GM21390 (cell line): ENCODE results near the gene PTPRM.

Source experiments
- ATAC-seq: cut with Tn5 transposase; IDR thresholded peaks from one replicate; pipeline ENCODE4 v1.9.1; 2021; ENCODE audit not compliant: unreplicated experiment

The PTPRM gene

DNA sequence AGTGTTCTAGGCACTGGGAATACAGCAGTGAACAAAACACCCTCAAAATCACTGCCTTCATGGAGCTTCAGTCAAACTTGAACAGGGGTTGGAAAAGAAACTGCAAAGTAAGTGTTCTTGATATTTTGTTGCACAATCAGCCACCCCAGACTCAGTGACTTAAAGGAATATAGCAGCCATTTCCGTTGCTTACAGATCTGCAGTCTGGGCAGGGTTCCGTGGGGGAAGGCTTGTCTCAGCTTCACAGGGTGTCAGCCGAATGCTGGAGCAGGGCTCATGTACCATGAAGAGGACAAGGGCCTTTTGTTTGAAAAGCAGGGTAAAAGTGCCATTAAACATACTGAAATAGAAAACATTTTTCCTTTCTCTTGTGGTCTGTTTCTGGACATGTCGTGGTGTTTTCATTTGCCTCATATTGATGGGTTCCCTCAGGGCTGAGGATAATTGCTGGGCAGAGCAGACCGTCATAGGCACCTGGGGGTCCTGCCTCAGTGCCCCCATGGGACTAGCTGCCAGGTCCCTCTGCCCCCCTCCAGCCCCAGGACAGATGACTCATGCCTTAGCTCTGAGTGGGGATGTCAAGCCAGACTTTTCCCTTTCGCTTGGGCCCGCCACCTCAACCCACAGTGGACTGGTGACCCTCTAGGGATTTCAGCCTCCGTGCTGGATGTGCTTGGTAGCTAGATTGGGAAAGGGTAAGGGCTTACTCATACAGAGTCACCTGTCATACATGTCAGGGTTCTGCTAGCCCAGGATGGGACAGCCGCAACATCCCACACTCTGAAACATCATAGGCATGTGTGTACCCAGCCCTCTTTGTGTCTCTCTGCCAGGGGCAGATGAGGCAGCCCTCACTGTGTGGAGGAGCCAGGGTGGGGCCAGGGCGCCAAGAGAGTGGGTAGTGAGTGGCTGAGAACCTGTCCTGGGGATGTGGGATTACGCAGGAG, 96.5 kb downstream of the PTPRM start:
- no peak for ATAC-seq

DNA sequence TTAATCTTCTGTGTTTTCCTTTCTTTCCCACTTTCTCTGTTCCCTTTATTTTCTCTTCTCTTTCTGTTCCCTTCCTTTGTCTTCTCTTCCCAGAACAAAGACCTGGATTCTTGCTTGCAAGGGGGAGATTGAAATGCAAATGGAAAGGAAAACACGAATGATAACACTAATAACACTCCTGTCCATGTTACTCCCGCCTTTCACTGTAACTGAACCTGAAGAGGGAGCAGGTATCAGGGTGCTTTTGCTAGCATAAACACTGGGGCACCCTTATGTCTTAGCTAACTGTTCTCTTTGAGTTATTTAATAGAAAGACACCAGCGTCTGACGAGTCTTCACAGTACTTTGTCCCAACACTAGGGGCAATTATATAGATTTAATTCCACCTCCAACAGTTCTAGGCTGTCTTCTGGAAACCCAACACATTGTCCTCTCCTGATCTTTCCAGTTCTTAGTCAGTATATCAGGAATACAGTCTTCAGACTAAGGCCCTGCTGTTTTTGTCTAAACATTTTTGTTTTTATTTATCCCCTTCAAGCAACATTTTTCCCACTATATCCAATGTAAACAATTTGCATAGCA, 99.2 kb downstream of the PTPRM start:
- no peak for ATAC-seq

DNA sequence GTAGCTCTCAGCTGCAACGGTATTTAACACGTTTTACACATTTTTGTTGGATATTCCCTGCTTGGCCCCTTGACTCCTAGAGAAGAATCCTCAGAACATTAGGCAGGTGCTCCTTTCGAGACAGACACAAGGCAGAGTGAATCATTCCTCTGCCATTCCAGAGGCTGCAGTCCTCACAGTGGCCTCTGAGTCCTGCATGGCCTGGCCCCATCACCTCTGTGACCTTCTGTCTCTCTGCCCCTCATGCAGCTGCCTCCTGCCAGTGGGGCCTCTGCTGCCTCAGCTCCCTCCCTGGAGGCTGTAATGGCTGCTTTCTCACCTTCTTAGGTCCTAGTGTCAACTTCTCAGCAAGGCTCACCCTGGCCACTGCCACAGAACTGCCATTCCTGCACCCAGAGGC, 101.3 kb downstream of the PTPRM start:
- ATAC-seq: no peak

DNA sequence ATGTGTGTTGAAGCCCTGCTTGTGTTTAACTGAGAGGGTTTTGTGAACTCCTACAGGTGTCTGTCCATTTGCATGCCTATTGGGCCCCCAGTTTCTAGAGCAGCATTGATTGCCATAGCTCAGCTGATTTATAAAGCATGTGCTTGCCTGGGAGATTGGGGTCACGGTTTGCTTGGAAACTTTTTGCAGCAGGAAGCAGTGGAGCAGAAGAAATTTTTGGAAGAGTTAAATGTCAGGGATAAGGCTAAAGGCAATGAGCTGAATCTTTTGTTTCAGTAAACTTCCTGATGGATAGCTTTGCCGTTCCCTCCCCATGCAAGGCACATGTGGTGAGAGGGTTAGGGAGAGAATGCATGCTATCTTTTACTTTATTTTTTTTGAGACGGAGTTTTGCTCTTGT, 102.2 kb downstream of the PTPRM start:
- ATAC-seq: no peak

DNA sequence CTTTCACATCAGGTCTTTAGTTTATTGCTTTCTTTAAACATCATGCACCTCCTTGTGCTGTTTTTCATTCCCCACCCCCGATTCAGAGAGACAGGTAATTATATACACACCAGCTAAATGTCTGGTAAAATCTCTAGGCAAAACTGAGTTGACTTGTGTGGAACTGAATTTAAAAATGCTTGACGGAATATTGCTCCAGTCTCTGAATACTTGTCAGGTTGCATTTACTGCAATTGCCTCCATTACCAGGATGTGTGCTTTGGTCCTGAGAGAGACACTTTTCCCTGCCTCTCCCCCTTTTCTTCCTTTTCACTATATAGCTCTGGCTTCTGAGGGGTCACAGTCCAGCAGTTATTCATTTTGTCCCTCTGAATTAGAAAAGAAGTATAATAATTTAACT, 104.0 kb downstream of the PTPRM start:
- no peak for ATAC-seq

DNA sequence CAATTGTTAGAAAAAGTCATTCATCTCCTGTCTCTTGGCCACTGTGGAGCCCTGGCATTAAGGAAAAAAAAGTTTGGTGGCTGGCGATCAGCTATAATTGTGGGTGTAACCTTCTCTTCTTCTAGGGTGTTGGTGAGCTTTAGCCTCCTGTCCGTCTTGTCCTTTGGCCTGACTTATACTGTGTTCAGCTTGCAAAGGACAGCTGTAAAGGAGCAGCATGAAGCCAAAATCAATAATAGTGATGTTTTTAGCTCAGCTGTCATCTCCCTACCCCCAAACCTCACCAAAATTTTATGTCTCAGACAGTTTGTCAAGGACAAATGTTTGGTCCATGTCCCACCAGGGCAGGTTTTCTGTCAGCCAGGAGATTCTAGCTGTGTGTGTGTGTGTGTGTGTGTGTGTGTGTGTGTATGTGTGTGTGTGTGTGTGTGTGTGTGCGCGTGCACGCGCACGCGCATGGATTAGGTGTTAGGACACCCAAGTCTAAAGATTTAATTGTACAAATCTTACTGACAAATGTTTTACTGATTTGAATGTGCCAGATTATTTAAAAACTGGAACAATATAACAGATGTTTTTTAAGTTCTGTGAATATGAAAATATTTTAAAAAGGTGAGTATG, 109.2 kb downstream of the PTPRM start:
- no peak for ATAC-seq

DNA sequence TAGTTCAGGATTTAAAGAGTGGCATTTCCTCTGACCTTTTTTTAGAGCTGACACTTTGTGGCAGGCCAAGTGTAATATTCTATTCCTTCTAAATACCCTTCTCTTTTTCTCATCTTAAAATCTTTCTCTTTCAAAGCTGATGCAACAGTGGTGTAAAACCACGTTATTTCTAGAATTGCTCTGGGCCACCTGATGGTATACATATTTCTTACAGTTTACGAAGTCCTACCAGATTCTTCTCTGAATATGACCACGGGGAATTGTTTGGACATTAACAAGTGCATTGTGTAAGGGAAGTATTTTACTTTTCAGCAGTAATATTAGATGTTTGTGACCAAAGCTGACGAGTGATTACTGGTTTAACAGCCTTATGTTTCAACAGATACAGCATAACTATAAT, 109.9 kb downstream of the PTPRM start:
- ATAC-seq: no peak

DNA sequence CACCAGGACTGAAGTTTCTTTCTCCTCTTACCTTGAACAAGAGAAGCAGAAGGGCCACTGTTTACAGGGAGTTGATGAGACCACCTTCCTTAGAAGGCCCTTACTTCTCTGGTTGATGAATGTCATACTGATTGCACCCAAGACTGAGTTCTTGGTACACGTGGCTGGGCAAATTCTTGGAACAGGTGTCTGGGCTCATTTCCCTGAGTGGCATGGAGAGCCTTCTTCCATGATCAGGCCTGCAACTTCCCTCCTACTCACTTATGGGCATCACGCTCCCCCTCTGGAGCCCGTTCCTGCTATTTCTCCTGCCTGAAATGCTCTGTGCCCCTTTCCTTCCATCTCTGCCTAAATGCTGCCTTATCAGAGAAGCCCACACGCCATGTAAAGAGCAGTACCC, 110.3 kb downstream of the PTPRM start:
- no peak for ATAC-seq

DNA sequence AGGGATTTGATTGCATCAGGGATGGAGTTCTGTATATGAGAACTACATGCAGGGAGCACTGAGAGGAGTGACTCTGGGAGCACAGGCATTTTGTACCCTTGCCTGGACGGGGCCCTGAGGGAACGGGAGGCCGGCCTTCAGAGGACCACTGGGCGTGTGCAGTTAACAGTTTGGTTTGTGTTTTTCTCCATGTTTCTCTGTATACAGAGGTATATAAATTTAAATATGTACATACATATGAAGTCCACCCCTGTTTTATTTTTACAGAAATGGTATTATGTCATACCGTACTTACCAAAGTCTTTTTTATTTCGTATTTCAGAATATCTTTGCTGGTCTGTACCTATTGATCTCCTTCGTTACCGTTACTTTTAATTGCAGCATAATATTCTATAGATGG, 111.3 kb downstream of the PTPRM start:
- ATAC-seq: no peak

DNA sequence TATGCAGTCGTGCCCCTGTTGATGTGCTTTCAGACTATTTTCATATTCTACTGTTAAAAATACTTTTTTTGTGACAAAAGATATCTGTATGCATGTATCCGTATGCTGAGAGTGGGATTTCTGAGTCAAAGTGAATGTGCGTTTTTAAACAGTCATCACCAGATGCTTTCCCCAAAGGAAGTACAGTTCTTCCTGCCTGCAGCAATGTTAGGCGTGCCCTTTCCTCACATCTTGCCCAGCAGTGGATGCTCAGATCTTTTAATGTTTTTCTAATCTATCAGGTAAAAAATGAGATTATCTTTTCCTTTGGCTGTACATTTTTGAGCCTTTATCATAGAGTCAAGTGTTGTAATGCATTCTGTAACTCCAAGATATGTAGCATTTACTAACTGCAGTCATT, 111.7 kb downstream of the PTPRM start:
- no peak for ATAC-seq

DNA sequence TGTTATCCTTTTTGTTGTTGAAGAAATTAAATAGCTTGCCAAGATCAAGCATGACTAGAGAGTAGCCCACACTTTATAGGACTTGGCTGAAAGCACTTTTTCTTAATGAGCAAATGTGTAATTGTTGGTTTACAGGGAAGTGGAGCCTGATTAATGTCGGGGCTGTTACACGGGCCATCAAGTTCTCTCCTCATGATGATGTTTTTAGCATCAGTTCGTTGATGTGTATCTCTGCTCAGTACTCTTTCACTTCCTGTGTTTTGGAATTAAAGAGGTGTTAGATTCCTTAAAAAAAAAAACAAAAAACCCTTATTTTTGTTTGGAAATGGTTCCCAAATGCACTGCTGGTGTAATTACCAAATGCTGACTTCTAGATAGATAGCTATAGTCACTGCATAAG, 114.2 kb downstream of the PTPRM start:
- ATAC-seq: no peak

DNA sequence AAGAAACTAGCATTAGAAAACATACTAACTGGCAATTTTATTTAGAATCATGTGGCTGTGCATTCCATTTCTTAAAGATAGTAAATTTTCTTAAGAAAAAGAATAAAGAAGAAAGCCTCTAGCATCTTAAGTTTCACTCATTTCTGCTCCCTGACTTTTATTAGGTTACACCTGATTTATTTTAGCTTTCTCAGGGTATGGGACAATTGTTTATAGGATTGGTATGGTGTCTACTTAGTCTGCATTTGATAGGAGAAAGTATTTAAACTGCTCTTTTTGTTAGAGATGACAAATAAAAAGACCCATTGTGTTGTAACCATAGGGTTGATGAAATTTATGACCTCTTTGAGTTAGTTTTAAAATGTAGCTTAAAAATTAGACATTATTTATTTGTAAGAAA, 115.2 kb downstream of the PTPRM start:
- no peak for ATAC-seq

DNA sequence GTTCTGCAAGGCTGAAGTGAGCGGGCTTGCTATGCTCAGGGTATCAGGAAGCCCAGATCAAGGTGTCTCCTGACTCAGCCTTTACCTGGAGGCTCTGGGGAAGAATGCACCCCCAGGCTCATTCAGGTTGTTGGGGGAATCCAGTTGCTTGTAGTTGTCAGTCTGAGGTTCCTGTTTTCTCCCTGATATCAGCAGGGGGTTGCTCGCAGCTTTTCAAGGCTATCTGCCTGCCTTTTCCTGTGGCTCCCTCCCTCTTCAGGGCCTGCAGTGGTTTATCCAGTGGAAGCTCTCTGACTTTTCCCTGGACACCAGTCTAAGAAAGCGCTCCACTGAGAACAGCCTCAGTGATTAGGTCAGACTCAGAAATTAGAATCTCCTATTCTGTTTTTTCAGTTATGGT, 116.6 kb downstream of the PTPRM start:
- ATAC-seq: no peak

DNA sequence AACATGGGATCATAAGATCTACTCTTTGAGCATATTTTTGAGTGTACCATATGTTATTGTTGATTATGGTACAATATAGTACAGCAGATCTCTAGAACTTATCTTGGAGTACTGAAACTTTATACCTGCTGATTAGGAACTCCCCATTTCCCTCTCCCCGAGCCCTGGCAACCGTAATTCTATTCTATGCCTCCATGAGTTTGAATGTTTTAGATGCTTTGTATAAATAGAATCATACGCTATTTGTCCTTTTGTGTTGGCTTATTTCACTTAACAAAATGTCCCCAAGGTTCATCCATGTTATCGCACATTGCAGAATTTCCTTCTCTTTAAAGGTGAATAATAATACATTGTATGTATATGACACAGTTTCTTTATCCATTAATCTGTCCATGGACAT, 117.2 kb downstream of the PTPRM start:
- no peak for ATAC-seq

DNA sequence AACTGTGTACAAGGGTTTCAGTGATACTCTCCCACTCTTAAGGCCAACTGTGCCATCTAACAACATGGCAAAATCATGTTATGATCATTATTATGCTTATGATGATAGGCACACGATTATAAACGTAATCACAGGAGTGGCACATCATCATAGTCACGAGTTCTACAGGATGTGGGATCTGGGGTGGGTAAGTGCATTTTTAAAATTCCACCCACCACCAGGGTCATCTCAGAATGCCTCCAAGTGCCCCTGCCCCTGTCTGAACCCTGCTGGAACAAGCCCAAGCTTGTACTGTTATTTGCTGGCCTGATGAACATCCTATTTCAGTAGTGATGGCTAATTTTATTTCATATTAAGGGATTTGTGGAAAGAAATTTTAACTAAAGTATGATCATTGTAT, 117.8 kb downstream of the PTPRM start:
- ATAC-seq: no peak

DNA sequence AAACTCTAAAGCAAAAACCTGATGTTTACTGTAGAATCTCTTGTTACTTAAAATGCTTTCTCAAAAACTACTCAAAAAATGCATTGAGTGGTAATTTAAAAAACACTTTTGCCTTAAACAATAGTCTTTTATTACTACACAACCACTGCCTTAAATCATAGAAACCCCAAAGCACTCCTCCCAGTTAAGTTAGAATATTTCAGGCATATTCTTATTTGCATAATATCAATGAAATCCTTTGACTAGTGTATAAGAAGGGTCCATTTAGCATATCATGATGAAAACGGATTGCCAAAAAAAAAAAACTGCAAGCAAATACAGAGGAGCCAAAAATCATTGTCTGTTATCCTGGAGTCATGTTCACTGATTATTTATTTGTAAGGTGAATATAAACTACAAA, 119.2 kb downstream of the PTPRM start:
- ATAC-seq: no peak

DNA sequence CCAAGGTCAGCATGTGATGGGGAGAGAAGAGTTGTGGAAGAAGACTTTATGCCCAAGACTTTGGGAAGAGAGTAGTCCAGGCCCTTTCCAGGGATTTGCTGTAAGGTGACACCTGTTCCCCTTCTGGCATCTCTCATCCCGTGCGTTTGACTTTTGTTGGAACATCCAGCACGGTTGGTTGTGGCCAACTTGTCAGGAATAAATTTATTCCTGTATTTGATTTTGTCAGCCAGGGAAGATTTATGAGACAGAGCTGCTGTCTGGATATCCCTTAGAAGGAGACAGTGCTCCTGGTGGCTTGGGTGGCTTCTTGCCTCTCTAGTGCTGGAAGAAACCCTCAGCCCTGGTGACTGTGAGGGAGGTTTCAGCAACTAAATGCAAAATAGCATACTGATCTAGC, 121.5 kb downstream of the PTPRM start:
- ATAC-seq: no peak

DNA sequence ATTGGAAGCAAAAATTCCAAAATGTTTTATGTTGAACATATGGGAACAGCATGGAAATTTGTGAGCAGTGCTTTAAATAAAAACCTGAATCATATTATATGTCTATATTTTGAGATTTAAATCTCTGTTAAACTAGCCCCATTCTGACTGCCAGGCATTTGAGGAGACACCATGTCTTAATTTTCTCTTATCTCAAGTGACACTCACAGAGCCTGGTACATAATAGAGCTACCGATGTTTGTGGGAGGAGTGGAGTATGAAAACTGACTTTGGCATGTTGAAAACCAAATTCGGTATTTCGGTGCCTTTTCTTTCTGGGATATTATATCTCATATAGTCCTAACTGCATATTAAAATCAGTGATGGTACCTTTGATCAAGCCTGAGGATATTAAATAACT, 124.1 kb downstream of the PTPRM start:
- ATAC-seq: no peak

DNA sequence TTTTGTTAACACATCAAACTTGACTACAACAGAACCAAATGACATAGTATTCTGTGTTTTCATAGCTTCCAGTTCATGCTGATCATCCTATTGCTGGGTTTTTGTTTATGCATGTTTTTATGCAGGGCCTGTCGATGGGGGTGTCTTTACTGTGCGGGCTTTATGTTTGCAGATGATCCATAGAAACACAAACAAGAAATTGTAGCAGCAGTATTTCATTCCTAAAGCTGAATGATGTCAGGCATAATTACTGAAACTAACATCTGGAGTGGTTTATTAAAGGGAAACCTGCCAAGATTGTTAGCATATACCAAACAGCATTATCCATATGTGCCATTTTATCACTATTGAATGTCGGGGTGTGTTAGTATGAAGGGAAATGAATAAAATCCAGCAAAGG, 129.7 kb downstream of the PTPRM start:
- no peak for ATAC-seq

DNA sequence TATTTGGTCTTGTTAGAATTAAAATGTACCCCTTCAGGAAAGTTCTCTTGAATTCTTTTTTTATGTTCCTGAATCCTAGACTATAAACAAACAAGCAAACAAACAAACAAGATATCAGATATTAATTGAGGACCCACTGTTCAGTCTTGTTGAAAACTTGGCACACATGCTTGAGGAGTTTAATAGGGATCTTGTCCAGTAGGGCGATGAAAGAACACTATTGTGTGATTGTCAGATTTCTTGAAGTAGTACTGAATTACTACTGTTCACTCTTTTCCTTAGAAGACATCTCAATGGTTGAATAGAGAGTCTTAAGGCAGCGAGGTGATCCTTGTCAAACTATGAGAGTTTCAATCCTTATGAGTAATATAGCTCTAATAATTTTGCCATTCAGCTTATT, 130.2 kb downstream of the PTPRM start:
- no peak for ATAC-seq

DNA sequence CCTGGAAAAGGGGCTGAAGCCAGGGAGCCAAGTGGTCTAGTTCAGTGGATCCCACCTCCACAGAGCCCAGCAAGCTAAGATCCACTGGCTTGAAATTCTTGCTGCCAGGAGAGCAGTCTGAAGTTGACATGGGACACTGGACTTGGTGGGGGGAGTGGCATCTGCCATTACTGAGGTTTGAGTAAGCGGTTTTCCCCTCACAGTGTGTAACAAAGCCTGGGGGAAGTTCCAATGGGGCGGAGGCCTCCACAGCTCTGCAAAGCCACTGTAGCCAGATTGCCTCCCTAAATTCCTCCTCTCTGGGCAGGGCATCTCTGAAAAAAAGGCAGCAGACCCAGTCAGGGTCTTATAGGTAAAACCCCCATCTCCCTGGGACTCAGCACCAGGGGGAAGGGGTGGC, 144.4 kb downstream of the PTPRM start:
- ATAC-seq: no peak

DNA sequence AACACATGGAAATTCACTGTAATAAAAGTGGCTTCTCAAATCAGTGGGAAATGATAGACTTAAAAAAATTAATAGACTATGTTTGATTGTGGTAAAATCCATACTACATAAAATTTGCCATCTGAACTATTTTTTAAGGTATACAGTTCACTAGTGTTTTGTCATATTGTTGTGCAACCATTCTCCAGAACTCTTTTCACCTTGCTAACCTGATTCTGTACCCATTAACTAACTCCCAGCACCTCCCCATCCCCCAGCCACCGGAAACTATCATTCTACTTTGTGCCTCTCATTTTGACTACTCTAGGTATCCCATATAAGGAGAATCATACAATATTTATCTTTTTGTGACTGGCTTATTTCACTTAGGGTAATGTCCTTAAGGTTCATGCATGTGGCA, 153.3 kb downstream of the PTPRM start:
- no peak for ATAC-seq
